Bronchial epithelial cell (primary cell): Measurements from ENCODE around the gene PDLIM4. TPM values are rescaled to one million over a fixed set of nuclear protein-coding genes. Genes with fewer than 3 reads are reported as not detected.
A peak's percentile ranks its signal among the peaks of the same experiment; 100 is the strongest.

Source experiments
- DNase-seq: peaks from one replicate; pipeline ENCODE4 v3.0.0-alpha.2; 2010; ENCODE audit warnings: low read depth
- FAIRE-seq: peaks from 2 replicates; lab custom pipeline; 2011; peaks lifted over from hg19 to GRCh38; lab: Jason Lieb, UNC
- H3K27me3 ChIP-seq: 2 replicates; pipeline ENCODE4 v1.5.1; 2011; ENCODE audit warnings: low read length; ENCODE audit not compliant: control insufficient read depth, insufficient read depth
- H3K36me3 ChIP-seq: 2 replicates; pipeline ENCODE4 v1.5.1; 2011; ENCODE audit warnings: low read length; ENCODE audit not compliant: control insufficient read depth, insufficient read depth
- H3K4me3 ChIP-seq: 2 replicates; pipeline ENCODE4 v1.5.1; 2011; ENCODE audit warnings: mild to moderate bottlenecking, low read depth, low read length, control low read depth
- CTCF ChIP-seq: IDR thresholded peaks from 2 replicates; pipeline ENCODE4 v1.5.1; 2011; ENCODE audit warnings: mild to moderate bottlenecking, moderate library complexity, low read length, control low read depth, inconsistent platforms; ENCODE audit not compliant: insufficient read depth, severe bottlenecking
- total RNA-seq: library from RNA; depleted of rRNA; stranded (reverse); fragments of >200 nt; gene quantifications from 2 replicates; pipeline ENCODE4 v1.2.1, GENCODE V29; 2014

PDLIM4 gene
- total RNA-seq, 1 donor from 2014 or later, result 12.9 TPM

GRCh38 chr5:132211787-132212186, 45.7 kb upstream of the PDLIM4 start:
- no peak for FAIRE-seq
- peaks cover 20% of the 10 kb centered on the region for H3K36me3 ChIP-seq

GRCh38 chr5:132213666-132214065, 43.8 kb upstream of the PDLIM4 start:
- FAIRE-seq (peak; percentile 72), DNase-seq (no peak)
- peaks cover 17% of the 10 kb centered on the region for H3K36me3 ChIP-seq
- H3K4me3 ChIP-seq, result no peak overlapping the region
- H3K27me3 ChIP-seq, result no peaks in the 10 kb centered on the region
- no peak for TF ChIP-seq CTCF

More at GRCh38 chr5:132211787-132212186, 45.7 kb upstream of the PDLIM4 start:
- Histone ChIP-seq H3K27me3 (no peaks in the 10 kb centered on the region), H3K4me3 (no peak overlapping the region)
- no peak for DNase-seq
- TF ChIP-seq CTCF, result no peak

- DNase-seq (no peak), FAIRE-seq (peak; percentile 28)
- TF ChIP-seq CTCF, result no peak
- H3K27me3 ChIP-seq, result no peaks in the 10 kb centered on the region
- H3K4me3 ChIP-seq, result no peak overlapping the region
- H3K36me3 ChIP-seq, result peaks cover 15% of the 10 kb centered on the region
Observed at GRCh38 chr5:132214491-132214890, 43.0 kb upstream of the PDLIM4 start.

GRCh38 chr5:132215329-132215728, 42.2 kb upstream of the PDLIM4 start:
- H3K36me3 ChIP-seq, result peaks cover 15% of the 10 kb centered on the region
- no peak overlapping the region for H3K4me3 ChIP-seq
- no peaks in the 10 kb centered on the region for H3K27me3 ChIP-seq
- TF ChIP-seq CTCF, result no peak
- FAIRE-seq (peak; percentile 60), DNase-seq (peak; percentile 95)

- FAIRE-seq (no peak), DNase-seq (no peak)
- Histone ChIP-seq H3K27me3 (no peaks in the 10 kb centered on the region), H3K36me3 (peaks cover 7% of the 10 kb centered on the region), H3K4me3 (no peak overlapping the region)
- TF ChIP-seq CTCF, result no peak
Observed at GRCh38 chr5:132218321-132218720, 39.2 kb upstream of the PDLIM4 start.

GRCh38 chr5:132219289-132219970, 38.1 kb upstream of the PDLIM4 start:
- no peak for TF ChIP-seq CTCF
- no peaks in the 10 kb centered on the region for H3K27me3 ChIP-seq
- FAIRE-seq, result no peak
- no peak overlapping the region for H3K4me3 ChIP-seq
- DNase-seq, result no peak
- H3K36me3 ChIP-seq, result peaks cover 4% of the 10 kb centered on the region
